Activated B cell treated with CpG ODN at 0.5 μM for 24 hours (primary cell): Measurements from ENCODE around the gene HOXA5. TPM values are rescaled to one million over a fixed set of nuclear protein-coding genes. Genes with fewer than 3 reads are reported as not detected.

Experiments
- ATAC-seq: fragments of 200-7000 bp; cut with Tn5 transposase; one replicate; pipeline ENCODE4 v1.10.0; 2021; ENCODE audit warnings: low read depth, mild to moderate bottlenecking, moderate library complexity
- CTCF ChIA-PET: fragments of 350-600 bp; sonication (Branson Sonifier 250); formaldehyde crosslinking; loops from one replicate; lab custom pipeline; 2021; ENCODE audit warnings: antibody characterized with exemption; lab: Charles Lee
- POLR2A ChIA-PET: fragments of 350-600 bp; sonication (Branson Sonifier 250); formaldehyde crosslinking; loops from one replicate; lab custom pipeline; 2021; ENCODE audit warnings: antibody characterized with exemption; lab: Charles Lee
- DNase-seq: peaks from one replicate; pipeline ENCODE4 v3.0.0; 2022
- H3K27ac Mint-ChIP-seq: one replicate; pipeline ENCODE4 v1.8.0; 2020; ENCODE audit warnings: mixed read lengths
- H3K27me3 Mint-ChIP-seq: one replicate; pipeline ENCODE4 v1.8.0; 2021; ENCODE audit warnings: mixed read lengths
- H3K36me3 Mint-ChIP-seq: one replicate; pipeline ENCODE4 v1.8.0; 2021; ENCODE audit warnings: low read depth, mixed read lengths
- H3K4me1 Mint-ChIP-seq: one replicate; pipeline ENCODE4 v1.8.0; 2021; ENCODE audit warnings: mixed read lengths
- H3K4me3 Mint-ChIP-seq: one replicate; pipeline ENCODE4 v1.8.0; 2020; ENCODE audit warnings: mild to moderate bottlenecking, mixed read lengths
- H3K9me3 Mint-ChIP-seq: one replicate; pipeline ENCODE4 v1.8.0; 2020; ENCODE audit warnings: mixed read lengths
- CTCF ChIP-seq: fragments of 200-600 bp; IDR thresholded peaks from one replicate; pipeline ENCODE4 v1.8.0; 2022; ENCODE audit warnings: antibody characterized with exemption, mild to moderate bottlenecking
- intact Hi-C: fragments of 100-400 bp; cut with micrococcal nuclease; formaldehyde crosslinking; loops from one replicate; pipeline ENCODE4 v1.15.1; 2024
- total RNA-seq: library from RNA; stranded (reverse); gene quantifications from 2 replicates; pipeline ENCODE4 v1.2.3, GENCODE V29; 2022

Gene HOXA5
- total RNA-seq, 1 donor from 2014 or later: not detected

GRCh38 chr7:27130540-27131389, 12.7 kb downstream of the HOXA5 start, which contains the start of gene HOXA4:
TSS of gene HOXA4 (minus strand) at chr7:27130757. CDS start at chr7:27130733, 24 bp downstream.
- CTCF ChIA-PET: no interaction called here

DNA sequence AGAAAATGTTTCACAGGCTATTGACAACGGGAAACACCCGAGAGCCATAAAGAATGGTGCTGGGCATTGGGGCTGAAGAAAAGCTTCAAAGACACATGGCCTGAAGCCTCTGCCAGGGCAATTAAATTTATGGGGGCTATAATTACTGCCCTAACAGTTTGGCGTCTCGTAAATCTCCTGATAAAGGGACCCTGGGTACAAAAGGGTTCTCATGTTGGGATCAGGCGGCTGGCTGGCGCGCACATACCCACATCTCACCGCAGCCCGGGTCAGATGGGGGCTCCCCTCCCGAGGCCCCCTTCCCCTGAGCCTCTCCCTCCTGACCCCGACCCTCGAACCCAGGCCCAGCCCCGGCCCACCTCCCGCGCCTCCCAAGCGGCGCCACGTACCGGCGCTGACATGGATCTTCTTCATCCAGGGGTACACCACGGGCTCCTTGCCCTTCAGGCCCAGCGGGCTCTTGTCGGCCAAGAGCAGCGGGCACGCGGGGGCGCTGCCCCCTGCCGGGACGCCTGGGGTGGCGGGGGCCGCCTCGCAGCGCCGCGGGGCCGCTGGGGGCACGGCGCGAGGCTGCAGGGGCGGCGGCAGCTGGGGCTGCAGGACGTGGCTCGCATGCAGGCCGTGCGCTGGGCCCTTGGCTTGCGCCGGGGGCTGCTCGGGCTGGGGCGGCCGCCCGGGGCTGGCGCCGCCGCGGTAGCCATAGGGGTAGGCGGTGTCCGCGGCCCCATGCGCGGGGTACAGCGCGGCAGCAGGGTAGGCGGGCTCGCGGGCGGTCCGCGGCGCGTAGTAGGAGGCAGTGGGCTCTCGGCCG, 13.5 kb downstream of the HOXA5 start:
- intact Hi-C loops: loop anchor here (1.0 to 2.0 kb wide), 3 partner anchors 21 to 266 kb away; partner anchors contain the start of gene SKAP2
- TF ChIP-seq CTCF: no peak
- no peaks in the 10 kb centered on the region for H3K9me3 Mint-ChIP-seq
- H3K27me3 Mint-ChIP-seq: peaks cover 44% of the 10 kb centered on the region
- no peak for DNase-seq
- H3K36me3 Mint-ChIP-seq: no peaks in the 10 kb centered on the region
- ChIA-PET CTCF (no interaction called here), POLR2A (interaction anchor here (2.0 to 2.2 kb wide), 2 partner anchors 33 to 266 kb away, joined by 10 to 16 read pairs; partner anchors contain the start of gene SKAP2)
- no peak overlapping the region for H3K27ac Mint-ChIP-seq
- no peak overlapping the region for H3K4me3 Mint-ChIP-seq
- H3K4me1 Mint-ChIP-seq: peaks cover 2% of the 10 kb centered on the region
- peak; percentile 29 for ATAC-seq

More at GRCh38 chr7:27130540-27131389, 12.7 kb downstream of the HOXA5 start, which contains the start of gene HOXA4:
- DNase-seq (peak; percentile 70), ATAC-seq (peak; percentile 96)
- POLR2A ChIA-PET: interaction anchor here (0.7 to 2.2 kb wide), 3 partner anchors 34 to 785 kb away, joined by 4 to 16 read pairs (median 10); partner anchors contain the start of gene SKAP2
- intact Hi-C loops: loop anchor here (1.0 to 2.0 kb wide), 3 partner anchors 20 to 266 kb away; partner anchors contain the start of gene SKAP2
- H3K4me3 Mint-ChIP-seq: peak within 1 kb of the TSS; percentile 76
- H3K4me1 Mint-ChIP-seq: peaks cover 2% of the 10 kb centered on the region
- TF ChIP-seq CTCF: no peak
- peaks cover 40% of the 10 kb centered on the region for H3K27me3 Mint-ChIP-seq
- H3K36me3 Mint-ChIP-seq: no peaks in the 10 kb centered on the region
- H3K27ac Mint-ChIP-seq: no peak within 1 kb of the TSS
- no peaks in the 10 kb centered on the region for H3K9me3 Mint-ChIP-seq

DNA sequence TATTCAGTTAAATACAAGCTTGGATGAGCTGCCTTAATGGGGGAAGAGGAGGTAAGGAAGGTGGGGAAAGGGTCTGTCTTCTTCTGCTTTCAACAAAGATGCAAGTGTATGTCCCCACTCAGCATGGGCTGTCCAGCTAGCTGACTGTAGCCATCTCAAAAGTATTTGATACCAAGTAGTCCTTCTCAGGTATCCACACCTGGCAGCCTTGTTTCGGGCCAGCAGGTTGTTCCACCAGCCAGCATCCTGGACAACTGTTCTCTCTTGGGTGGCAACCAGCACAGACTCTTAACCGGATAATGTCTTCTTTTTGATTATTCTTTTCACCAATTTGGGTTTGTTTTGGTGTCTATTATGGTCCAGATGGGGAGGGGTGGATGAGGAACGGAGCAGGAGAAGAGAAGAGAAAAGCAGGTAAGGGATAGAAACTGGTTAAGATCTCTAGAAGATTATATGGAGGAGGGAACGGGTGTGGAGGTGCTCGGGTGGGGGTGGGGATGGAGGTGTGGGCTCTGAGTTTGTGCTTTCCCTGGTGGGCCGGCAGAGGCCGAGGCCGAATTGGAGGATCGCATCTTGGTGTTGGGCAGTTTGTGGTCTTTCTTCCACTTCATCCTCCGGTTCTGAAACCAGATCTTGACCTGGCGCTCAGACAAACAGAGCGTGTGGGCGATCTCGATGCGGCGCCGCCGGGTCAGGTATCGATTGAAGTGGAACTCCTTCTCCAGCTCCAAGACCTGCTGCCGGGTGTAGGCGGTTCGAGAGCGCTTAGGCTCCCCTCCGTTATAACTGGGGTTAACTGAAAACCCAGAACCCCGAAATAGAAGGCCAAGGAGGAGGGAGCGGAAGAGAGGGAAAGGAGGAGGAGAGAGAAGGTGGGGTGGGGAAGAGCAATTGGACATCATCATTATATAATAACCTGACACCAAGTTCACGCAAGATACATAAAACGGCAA, 14.4 kb downstream of the HOXA5 start:
- no peak for DNase-seq
- Mint-ChIP-seq H3K4me3 (peak overlapping the region; percentile 4), H3K27me3 (peaks cover 43% of the 10 kb centered on the region), H3K27ac (no peak overlapping the region), H3K9me3 (no peaks in the 10 kb centered on the region), H3K4me1 (no peaks in the 10 kb centered on the region), H3K36me3 (no peaks in the 10 kb centered on the region)
- ChIA-PET CTCF (no interaction called here), POLR2A (no interaction called here)
- no peak for TF ChIP-seq CTCF
- intact Hi-C loops: no loop called here
- ATAC-seq: no peak

GRCh38 chr7:27128034-27128433, 15.4 kb downstream of the HOXA5 start:
- no peaks in the 10 kb centered on the region for H3K9me3 Mint-ChIP-seq
- TF ChIP-seq CTCF: no peak
- no peak for ATAC-seq
- no peak overlapping the region for H3K4me3 Mint-ChIP-seq
- peaks cover 36% of the 10 kb centered on the region for H3K27me3 Mint-ChIP-seq
- H3K36me3 Mint-ChIP-seq: no peaks in the 10 kb centered on the region
- no peak overlapping the region for H3K27ac Mint-ChIP-seq
- intact Hi-C loops: no loop called here
- CTCF ChIA-PET: no interaction called here
- POLR2A ChIA-PET: no interaction called here
- no peaks in the 10 kb centered on the region for H3K4me1 Mint-ChIP-seq
- no peak for DNase-seq
